Mesendoderm (in vitro differentiated cells): ENCODE data around the gene EXOG.

Experiments
- DNase-seq: peaks from one replicate; pipeline ENCODE4 v3.0.0; 2013
- H2AK5ac ChIP-seq: 2 replicates; pipeline ENCODE4 v1.6.1; 2013; ENCODE audit warnings: low read length, inconsistent platforms
- H2BK120ac ChIP-seq: 2 replicates; pipeline ENCODE4 v1.6.1; 2013; ENCODE audit warnings: low read depth, mild to moderate bottlenecking, low read length, moderate library complexity, mixed read lengths
- H2BK15ac ChIP-seq: replicated peaks from 2 replicates; pipeline ENCODE4 v1.6.1; 2013; ENCODE audit warnings: low read depth, mild to moderate bottlenecking, moderate library complexity
- H2BK5ac ChIP-seq: 2 replicates; pipeline ENCODE4 v1.6.1; 2013; ENCODE audit warnings: low read length, inconsistent platforms
- H3K18ac ChIP-seq: 2 replicates; pipeline ENCODE4 v1.6.1; 2013; ENCODE audit warnings: mild to moderate bottlenecking, low read length, mixed read lengths
- H3K23ac ChIP-seq: one replicate; pipeline ENCODE4 v1.6.1; 2013; ENCODE audit warnings: low read length
- H3K27ac ChIP-seq: 2 replicates; pipeline ENCODE4 v1.5.1; 2013; ENCODE audit warnings: low read depth, mild to moderate bottlenecking, inconsistent platforms, low read length, moderate library complexity
- H3K27me3 ChIP-seq: 2 replicates; pipeline ENCODE4 v1.6.1; 2013; ENCODE audit warnings: low read length, control low read depth, mild to moderate bottlenecking, inconsistent platforms; ENCODE audit not compliant: insufficient read depth, poor library complexity
- H3K36me3 ChIP-seq: 2 replicates; pipeline ENCODE4 v1.6.1; 2013; ENCODE audit warnings: low read length, inconsistent platforms; ENCODE audit not compliant: control insufficient read depth, insufficient read depth
- H3K4ac ChIP-seq: one replicate; pipeline ENCODE4 v1.6.1; 2013; ENCODE audit warnings: low read depth, mild to moderate bottlenecking, low read length, moderate library complexity
- H3K4me1 ChIP-seq: 2 replicates; pipeline ENCODE4 v1.6.1; 2013; ENCODE audit warnings: low read depth, low read length, inconsistent platforms; ENCODE audit not compliant: control insufficient read depth
- H3K4me2 ChIP-seq: 2 replicates; pipeline ENCODE4 v1.6.1; 2013; ENCODE audit warnings: low read length
- H3K4me3 ChIP-seq: 2 replicates; pipeline ENCODE4 v1.5.1; 2013; ENCODE audit warnings: mild to moderate bottlenecking, low read length
- H3K56ac ChIP-seq: one replicate; pipeline ENCODE4 v1.6.1; 2013; ENCODE audit warnings: low read length
- H3K79me1 ChIP-seq: 2 replicates; pipeline ENCODE4 v1.6.1; 2013; ENCODE audit warnings: low read length, inconsistent platforms
- H3K79me2 ChIP-seq: 2 replicates; pipeline ENCODE4 v1.6.1; 2013; ENCODE audit warnings: mild to moderate bottlenecking, low read length; ENCODE audit not compliant: control insufficient read depth, insufficient read depth
- H3K9ac ChIP-seq: 2 replicates; pipeline ENCODE4 v1.6.1; 2013; ENCODE audit warnings: low read length, inconsistent platforms
- H4K5ac ChIP-seq: one replicate; pipeline ENCODE4 v1.6.1; 2013; ENCODE audit warnings: low read length
- H4K8ac ChIP-seq: one replicate; pipeline ENCODE4 v1.6.1; 2013; ENCODE audit warnings: low read depth, mild to moderate bottlenecking, control low read depth, low read length, moderate library complexity
- WGBS: extraction: QIAGEN DNeasy Blood & Tissue Kit; methylation state at CpG from one replicate; pipeline ENCODE4 v1.1.7; 2013; ENCODE audit warnings: low lambda C conversion rate, missing lambda C conversion rate; ENCODE audit not compliant: insufficient coverage; ENCODE audit errors: extremely low coverage; 5-methylcytosine and 5-hydroxymethylcytosine counted together

The EXOG gene

DNA sequence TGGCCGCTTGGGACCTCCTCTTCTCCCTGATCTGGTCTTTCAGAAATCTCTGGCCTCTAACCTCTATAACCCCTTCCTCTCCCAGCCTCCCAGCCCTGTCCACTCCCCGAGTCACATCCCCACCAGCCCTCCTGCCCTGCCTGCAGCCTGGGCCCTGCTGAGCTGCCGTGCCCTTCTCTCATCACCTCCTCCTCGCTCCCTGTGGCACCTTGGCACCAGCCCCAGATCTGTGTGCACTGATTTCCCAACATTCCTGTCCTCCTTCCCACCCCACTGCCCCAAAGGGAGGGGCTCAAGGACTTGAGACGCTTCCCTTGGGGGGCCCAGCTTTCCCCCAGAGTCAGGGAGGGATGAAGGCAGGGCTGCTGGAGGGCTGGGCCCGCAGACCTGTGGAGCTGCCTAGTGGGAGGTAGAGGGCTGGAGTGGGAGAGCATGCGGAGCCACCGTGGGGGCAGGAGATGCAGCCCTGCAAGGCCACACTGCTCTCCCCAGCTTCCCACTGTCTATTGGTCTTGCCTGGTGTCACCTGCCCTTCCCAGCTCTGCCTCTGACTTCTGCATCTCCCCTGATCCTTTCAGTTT lies 42.7 kb downstream of the EXOG start:
- no peak overlapping the region for H4K8ac ChIP-seq
- H2BK5ac ChIP-seq = no peak overlapping the region
- H3K27me3 ChIP-seq = no peaks in the 10 kb centered on the region
- no peaks in the 10 kb centered on the region for H3K36me3 ChIP-seq
- H3K4ac ChIP-seq = no peak overlapping the region
- no peak overlapping the region for H2BK120ac ChIP-seq
- no peak overlapping the region for H3K27ac ChIP-seq
- H3K79me1 ChIP-seq = no peaks in the 10 kb centered on the region
- no peak for DNase-seq
- H3K79me2 ChIP-seq = no peaks in the 10 kb centered on the region
- H3K4me3 ChIP-seq = no peak overlapping the region
- H3K18ac ChIP-seq = no peak overlapping the region
- H3K4me2 ChIP-seq = no peak overlapping the region
- no peak overlapping the region for H4K5ac ChIP-seq
- H2AK5ac ChIP-seq = no peak overlapping the region
- no peak overlapping the region for H3K23ac ChIP-seq
- H3K56ac ChIP-seq = no peak overlapping the region
- no CpG with 5 or more reads among the region's 8 CpGs for WGBS
- no peak overlapping the region for H3K9ac ChIP-seq
- H3K4me1 ChIP-seq = peaks cover 3% of the 10 kb centered on the region
- no peak overlapping the region for H2BK15ac ChIP-seq

DNA sequence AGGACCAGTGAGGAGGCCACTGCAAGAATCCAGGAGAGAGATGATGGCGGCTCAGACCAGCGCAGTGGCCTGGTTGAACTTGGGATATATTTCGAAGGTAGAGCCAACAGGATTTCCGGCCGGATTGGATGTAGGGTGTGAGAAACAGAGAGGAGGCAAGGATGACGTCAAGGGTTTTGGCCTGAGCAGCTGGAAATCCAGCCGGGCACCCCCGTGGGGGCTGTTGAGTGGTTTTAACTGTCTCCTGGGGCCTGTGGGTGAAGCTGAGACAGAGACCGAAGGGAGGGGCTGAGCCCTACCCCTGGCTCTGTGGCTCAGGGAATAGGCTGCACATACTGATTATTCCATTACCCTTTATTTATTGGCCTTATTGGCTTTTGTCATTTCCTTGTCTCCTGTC lies 45.7 kb downstream of the EXOG start:
- Histone ChIP-seq H3K27me3 (no peaks in the 10 kb centered on the region), H3K36me3 (no peaks in the 10 kb centered on the region), H3K4me3 (no peak overlapping the region), H3K18ac (no peak overlapping the region), H3K4me2 (no peak overlapping the region), H3K9ac (no peak overlapping the region), H3K27ac (no peak overlapping the region), H3K79me2 (no peaks in the 10 kb centered on the region), H2BK15ac (no peak overlapping the region), H2BK5ac (no peak overlapping the region), H3K79me1 (no peaks in the 10 kb centered on the region), H2AK5ac (no peak overlapping the region), H3K4ac (no peak overlapping the region), H4K8ac (no peak overlapping the region), H3K56ac (no peak overlapping the region), H3K4me1 (no peaks in the 10 kb centered on the region), H3K23ac (no peak overlapping the region), H2BK120ac (no peak overlapping the region), H4K5ac (no peak overlapping the region)
- no peak for DNase-seq
- WGBS = no CpG with 5 or more reads among the region's 9 CpGs

DNA sequence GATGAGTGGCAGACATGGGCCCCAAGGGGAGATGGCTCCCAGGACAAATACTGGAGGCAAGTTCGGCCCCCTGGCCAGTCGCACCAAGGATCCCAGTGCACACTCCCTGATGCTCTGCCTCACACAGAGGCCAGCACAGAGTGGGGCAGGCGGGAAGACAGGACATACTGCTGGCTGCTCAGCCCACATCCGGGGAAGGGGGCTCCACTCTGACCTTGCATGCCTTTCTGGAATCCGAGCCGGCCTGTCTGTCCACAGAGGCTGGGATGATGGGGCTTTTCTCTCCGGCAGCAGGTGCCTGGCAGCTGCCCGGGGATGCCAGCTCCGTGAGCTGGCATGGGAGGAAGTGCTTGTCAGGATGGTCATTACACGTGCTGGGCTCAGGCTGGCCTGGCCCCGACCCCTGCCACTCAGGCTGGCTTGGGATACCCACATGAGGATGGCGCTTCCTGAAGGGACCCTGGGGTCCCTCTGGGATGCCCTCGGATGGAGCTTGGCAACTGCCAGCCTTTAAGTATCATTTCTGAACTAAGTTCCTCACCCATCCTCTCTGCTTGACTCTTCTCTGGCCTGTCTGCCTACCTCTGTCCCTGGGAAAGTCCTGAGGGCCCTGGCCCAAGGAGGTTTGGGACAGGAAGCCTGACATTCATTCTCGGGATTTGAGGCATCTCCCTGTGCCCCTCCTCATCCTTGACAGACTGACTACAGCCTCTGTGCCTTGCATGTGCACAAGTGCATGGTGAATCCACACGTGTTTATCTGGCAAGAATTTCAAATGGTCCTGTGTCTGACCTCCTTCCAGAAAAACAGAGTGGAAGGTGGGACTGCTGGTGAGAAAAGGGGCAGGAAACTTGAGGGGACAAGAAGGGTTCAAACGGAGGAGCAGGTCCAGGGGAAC lies 46.5 kb downstream of the EXOG start:
- Histone ChIP-seq H2BK15ac (no peak overlapping the region), H3K56ac (no peak overlapping the region), H3K79me1 (no peaks in the 10 kb centered on the region), H3K36me3 (no peaks in the 10 kb centered on the region), H3K4me2 (no peak overlapping the region), H3K18ac (no peak overlapping the region), H3K4me3 (no peak overlapping the region), H2BK5ac (no peak overlapping the region), H2BK120ac (no peak overlapping the region), H3K27me3 (no peaks in the 10 kb centered on the region), H2AK5ac (no peak overlapping the region), H3K9ac (no peak overlapping the region), H4K8ac (no peak overlapping the region), H3K79me2 (no peaks in the 10 kb centered on the region), H4K5ac (no peak overlapping the region), H3K4me1 (no peaks in the 10 kb centered on the region), H3K23ac (no peak overlapping the region), H3K27ac (no peak overlapping the region), H3K4ac (no peak overlapping the region)
- no peak for DNase-seq
- WGBS = no CpG with 5 or more reads among the region's 16 CpGs

DNA sequence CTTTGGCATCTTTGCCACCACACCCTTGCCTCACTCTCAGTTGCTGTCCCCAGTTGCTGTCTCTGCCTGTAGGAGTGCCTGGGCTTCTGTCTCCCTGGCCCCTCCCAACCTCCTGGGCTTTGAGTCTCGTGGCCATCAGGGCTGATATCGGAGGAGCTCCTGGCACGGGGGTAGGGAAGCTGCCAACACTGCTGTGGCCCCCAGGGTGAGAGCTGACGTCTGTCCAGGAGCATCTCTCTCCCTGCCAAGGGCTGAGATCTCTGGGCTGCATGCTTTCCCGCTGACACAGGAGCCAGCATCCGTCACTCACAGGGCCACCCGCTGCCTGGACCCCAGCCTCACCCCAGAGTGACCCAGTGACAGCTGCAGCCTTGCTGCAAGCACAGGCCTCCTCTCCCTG lies 47.4 kb downstream of the EXOG start:
- Histone ChIP-seq H3K36me3 (no peaks in the 10 kb centered on the region), H3K4ac (no peak overlapping the region), H2BK5ac (no peak overlapping the region), H4K8ac (no peak overlapping the region), H2BK120ac (no peak overlapping the region), H3K79me1 (no peaks in the 10 kb centered on the region), H3K4me2 (no peak overlapping the region), H3K9ac (no peak overlapping the region), H3K27ac (no peak overlapping the region), H4K5ac (no peak overlapping the region), H2BK15ac (no peak overlapping the region), H3K4me3 (no peak overlapping the region), H3K4me1 (no peaks in the 10 kb centered on the region), H3K27me3 (no peaks in the 10 kb centered on the region), H3K18ac (no peak overlapping the region), H3K23ac (no peak overlapping the region), H3K79me2 (no peaks in the 10 kb centered on the region), H2AK5ac (no peak overlapping the region), H3K56ac (no peak overlapping the region)
- no CpG with 5 or more reads among the region's 7 CpGs for WGBS
- no peak for DNase-seq

DNA sequence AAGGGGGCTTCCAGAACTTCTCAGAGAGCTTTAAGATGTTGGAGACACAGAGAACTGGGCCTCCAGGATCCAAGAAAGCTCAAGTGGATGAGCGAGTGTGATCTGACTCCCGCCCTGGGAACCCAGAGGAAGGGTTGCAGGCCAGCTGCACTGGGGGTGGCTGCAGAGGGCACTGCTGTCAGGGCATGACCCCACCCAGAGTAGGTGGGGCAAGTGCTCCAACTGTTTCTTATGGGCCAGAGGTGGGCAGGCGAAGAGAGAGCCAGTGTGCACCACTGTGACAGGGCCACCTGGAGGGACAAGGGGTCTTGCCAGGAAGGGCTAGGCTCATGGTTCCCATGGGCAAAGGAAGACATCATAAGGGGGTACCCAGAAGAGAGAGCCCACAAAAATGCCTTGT lies 48.8 kb downstream of the EXOG start:
- H4K8ac ChIP-seq = no peak overlapping the region
- H2BK120ac ChIP-seq = no peak overlapping the region
- H2BK15ac ChIP-seq = no peak overlapping the region
- no peak overlapping the region for H4K5ac ChIP-seq
- H3K27me3 ChIP-seq = no peaks in the 10 kb centered on the region
- H3K4me1 ChIP-seq = no peaks in the 10 kb centered on the region
- H3K18ac ChIP-seq = no peak overlapping the region
- H3K4me3 ChIP-seq = no peak overlapping the region
- no peaks in the 10 kb centered on the region for H3K79me2 ChIP-seq
- H3K36me3 ChIP-seq = no peaks in the 10 kb centered on the region
- H3K79me1 ChIP-seq = no peaks in the 10 kb centered on the region
- H3K4me2 ChIP-seq = no peak overlapping the region
- no peak overlapping the region for H3K4ac ChIP-seq
- no peak overlapping the region for H3K56ac ChIP-seq
- no peak overlapping the region for H3K27ac ChIP-seq
- no peak overlapping the region for H2AK5ac ChIP-seq
- no CpG with 5 or more reads among the region's 3 CpGs for WGBS
- no peak overlapping the region for H3K23ac ChIP-seq
- no peak for DNase-seq
- H2BK5ac ChIP-seq = no peak overlapping the region
- H3K9ac ChIP-seq = no peak overlapping the region
